Upper lobe of right lung (tissue), 1 donor: Measurements from ENCODE around the gene NXNL2. TPM values are rescaled to one million over a fixed set of nuclear protein-coding genes. Genes with fewer than 3 reads are reported as not detected.
A peak's percentile ranks its signal among the peaks of the same experiment; 100 is the strongest.

ENCODE experiments used
- ATAC-seq: fragments of 200-7000 bp; cut with Tn5 transposase; one replicate; pipeline ENCODE4 v1.9.1; 2020; ENCODE audit warnings: mild to moderate bottlenecking, moderate library complexity
- DNase-seq: peaks from one replicate; pipeline ENCODE4 v3.0.0-alpha.2; 2020
- H3K27ac ChIP-seq: fragments of 200-600 bp; one replicate; pipeline ENCODE4 v1.8.0; 2022
- H3K27me3 ChIP-seq: fragments of 200-600 bp; one replicate; pipeline ENCODE4 v1.8.0; 2022; ENCODE audit warnings: mild to moderate bottlenecking
- H3K36me3 ChIP-seq: fragments of 200-600 bp; one replicate; pipeline ENCODE4 v1.8.0; 2022
- H3K4me1 ChIP-seq: fragments of 200-600 bp; one replicate; pipeline ENCODE4 v1.8.0; 2022
- H3K4me3 ChIP-seq: fragments of 200-600 bp; one replicate; pipeline ENCODE4 v1.8.0; 2022; ENCODE audit warnings: mild to moderate bottlenecking
- H3K9me3 ChIP-seq: fragments of 200-600 bp; one replicate; pipeline ENCODE4 v1.8.0; 2022
- CTCF ChIP-seq: fragments of 200-600 bp; IDR thresholded peaks from one replicate; pipeline ENCODE4 v1.8.0; 2022; ENCODE audit warnings: antibody characterized with exemption
- intact Hi-C: fragments of 100-400 bp; cut with DNase I; formaldehyde crosslinking; loops from one replicate; pipeline ENCODE4 v1.11.0; 2022
- long read RNA-seq: library from polyadenylated mRNA; unstranded; transcript quantifications from one replicate; pipeline ENCODE4 v2.0.0, GENCODE V29; 2021
- total RNA-seq: library from RNA; stranded (reverse); fragmentation: NEBNext Ultra II Directional; extraction: Animal tissue kit (Norgen Biotek cat#: 25700); gene quantifications from one replicate; pipeline ENCODE4 v1.2.1, GENCODE V29; 2021
- donor health status: DM: no; HTN: yes; CAD: no; lungs with severe emphysema.

Gene NXNL2
- not detected for total RNA-seq
- long read RNA-seq, partial matches to known transcripts: 0 of 1 reads
- long read RNA-seq, other reads (novel, unspliced or antisense): 1 of 1 reads

GRCh38 chr9:88534456-88535225 is at the start of gene NXNL2:
Gene NXNL2, plus strand, starts transcription at chr9:88535178. Its CDS starts 257 bp downstream, at chr9:88535435.
- Histone ChIP-seq H3K4me1 (peaks cover 14% of the 10 kb centered on the region), H3K27ac (peak within 1 kb of the TSS; percentile 55), H3K9me3 (no peaks in the 10 kb centered on the region), H3K36me3 (no peaks in the 10 kb centered on the region), H3K4me3 (peak within 1 kb of the TSS; percentile 54), H3K27me3 (peaks cover 12% of the 10 kb centered on the region)
- intact Hi-C loops: no loop called here
- DNase-seq (peak; percentile 91), ATAC-seq (peak; percentile 90)
- TF ChIP-seq CTCF: no peak

GRCh38 chr9:88488166-88488565 is 46.8 kb upstream of the NXNL2 start:
- Histone ChIP-seq H3K4me3 (no peak overlapping the region), H3K36me3 (no peaks in the 10 kb centered on the region), H3K4me1 (no peaks in the 10 kb centered on the region), H3K9me3 (no peaks in the 10 kb centered on the region), H3K27me3 (no peaks in the 10 kb centered on the region), H3K27ac (no peak overlapping the region)
- TF ChIP-seq CTCF: no peak
- intact Hi-C loops: no loop called here
- ATAC-seq (no peak), DNase-seq (no peak)

DNA sequence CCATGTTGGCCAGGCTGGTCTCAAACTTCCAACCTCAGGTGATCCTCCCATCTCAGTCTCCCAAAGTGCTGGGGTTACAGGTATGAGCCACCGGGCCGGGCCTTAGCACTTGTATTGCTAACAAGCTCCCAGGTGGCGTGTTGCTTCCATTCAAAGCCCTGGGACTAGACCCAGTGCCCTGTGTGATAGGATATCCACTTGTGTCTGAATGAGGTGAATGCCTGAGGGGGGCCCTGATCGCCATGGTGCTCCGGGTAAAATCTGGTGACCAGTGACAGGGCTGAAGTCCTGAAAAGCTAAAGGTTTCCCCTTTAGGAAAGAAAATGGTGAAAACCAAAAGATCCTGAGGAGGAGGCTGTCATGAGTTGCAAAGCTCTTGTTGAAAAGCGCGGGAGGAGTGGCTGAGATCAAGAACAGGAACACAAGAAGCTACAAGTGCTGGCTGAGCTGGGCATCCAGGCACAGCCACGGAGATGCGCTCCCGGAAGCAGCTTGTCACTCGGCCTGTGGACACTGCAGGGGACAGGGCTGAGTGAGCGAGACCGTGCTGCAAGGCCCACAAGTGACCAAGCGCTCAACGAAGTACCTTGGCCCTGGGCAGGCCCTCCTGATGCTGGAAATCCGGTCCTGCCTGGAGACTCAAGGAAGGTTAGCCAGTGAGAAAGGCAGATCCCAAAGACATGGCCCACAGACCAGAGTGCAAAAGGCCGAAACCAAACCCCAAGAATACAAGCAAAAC is 39.8 kb upstream of the NXNL2 start:
- intact Hi-C loops: no loop called here
- TF ChIP-seq CTCF: no peak
- DNase-seq: peak; percentile 27
- Histone ChIP-seq H3K27ac (no peak overlapping the region), H3K36me3 (no peaks in the 10 kb centered on the region), H3K4me1 (no peaks in the 10 kb centered on the region), H3K9me3 (no peaks in the 10 kb centered on the region), H3K27me3 (no peaks in the 10 kb centered on the region), H3K4me3 (no peak overlapping the region)
- no peak for ATAC-seq

- ATAC-seq: no peak
- H3K36me3 ChIP-seq: no peaks in the 10 kb centered on the region
- H3K9me3 ChIP-seq: no peaks in the 10 kb centered on the region
- no peak overlapping the region for H3K27ac ChIP-seq
- peak; percentile 26 for DNase-seq
- H3K27me3 ChIP-seq: no peaks in the 10 kb centered on the region
- TF ChIP-seq CTCF: no peak
- H3K4me1 ChIP-seq: no peaks in the 10 kb centered on the region
- no peak overlapping the region for H3K4me3 ChIP-seq
- intact Hi-C loops: no loop called here
Measured at GRCh38 chr9:88497224-88497623, 37.8 kb upstream of the NXNL2 start.

DNA sequence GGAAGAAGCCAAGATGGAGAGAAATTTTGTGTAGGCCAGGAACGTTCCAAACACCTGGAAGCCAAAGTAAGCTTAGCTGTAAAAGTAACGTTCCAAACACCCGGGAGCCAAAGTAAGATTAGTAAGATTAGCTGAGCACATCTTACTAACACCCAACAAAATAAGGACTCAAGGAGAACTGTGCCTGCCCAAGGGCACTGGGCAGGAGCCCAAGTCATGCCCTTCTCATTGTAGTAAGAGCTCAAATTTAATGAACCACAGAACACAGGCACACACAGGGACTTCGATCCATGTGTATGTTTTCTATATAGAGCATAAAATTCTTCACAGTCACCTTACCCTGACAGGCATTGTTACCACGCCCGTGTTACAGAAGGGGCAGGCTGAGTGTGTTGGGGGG is 36.1 kb upstream of the NXNL2 start:
- Histone ChIP-seq H3K36me3 (no peaks in the 10 kb centered on the region), H3K4me1 (no peaks in the 10 kb centered on the region), H3K27ac (no peak overlapping the region), H3K4me3 (no peak overlapping the region), H3K9me3 (no peaks in the 10 kb centered on the region), H3K27me3 (no peaks in the 10 kb centered on the region)
- ATAC-seq: no peak
- no peak for TF ChIP-seq CTCF
- intact Hi-C loops: no loop called here
- no peak for DNase-seq
